ENCODE measurements around the gene UBTD1.
"Not testable (repeated sequence)": the region's sequence is repeated elsewhere in the genome, so short reads cannot be mapped to it uniquely, and the experiment has no call there.

UBTD1 gene

GRCh38 chr10:97538839-97539238, 40.1 kb downstream of the UBTD1 start:
- DNase-seq (no peak), ATAC-seq (no peak)

- DNase-seq = no peak
- no peak for ATAC-seq
Measured at GRCh38 chr10:97539523-97540200, 40.9 kb downstream of the UBTD1 start.

GRCh38 chr10:97540669-97541500, 42.2 kb downstream of the UBTD1 start:
- DNase-seq = no peak
- no peak for ATAC-seq

- ATAC-seq = peak; percentile 72
Measured at GRCh38 chr10:97542169-97543024, 43.7 kb downstream of the UBTD1 start.

GRCh38 chr10:97543025-97543546, 44.4 kb downstream of the UBTD1 start:
- ATAC-seq (peak; percentile 94), DNase-seq (peak; percentile 74)

More at GRCh38 chr10:97542169-97543024, 43.7 kb downstream of the UBTD1 start:
- DNase-seq = peak; percentile 61

- ATAC-seq (no peak), DNase-seq (no peak)
Measured at GRCh38 chr10:97546456-97547270, 47.9 kb downstream of the UBTD1 start.

- DNase-seq = no peak
- no peak for ATAC-seq
Measured at GRCh38 chr10:97547271-97547600, 48.5 kb downstream of the UBTD1 start.

- ATAC-seq = no peak
Measured at GRCh38 chr10:97547962-97548361, 49.2 kb downstream of the UBTD1 start.

GRCh38 chr10:97548828-97549455, 50.2 kb downstream of the UBTD1 start:
- ATAC-seq (no peak), DNase-seq (no peak)

More at GRCh38 chr10:97547962-97548361, 49.2 kb downstream of the UBTD1 start:
- no peak for DNase-seq

- ATAC-seq (no peak), DNase-seq (no peak)
Measured at GRCh38 chr10:97549587-97550322, 51.0 kb downstream of the UBTD1 start.

- ATAC-seq (no peak), DNase-seq (no peak)
Measured at GRCh38 chr10:97550336-97551149, 51.8 kb downstream of the UBTD1 start.

- DNase-seq (no peak), ATAC-seq (no peak)
Measured at GRCh38 chr10:97551271-97551670, 52.5 kb downstream of the UBTD1 start.

- DNase-seq (peak; percentile 71), ATAC-seq (peak; percentile 99)
Measured at GRCh38 chr10:97553575-97554031, 54.9 kb downstream of the UBTD1 start.

- not testable (repeated sequence) for DNase-seq, ATAC-seq
Measured at GRCh38 chr10:97554336-97554735, 55.6 kb downstream of the UBTD1 start.

- ATAC-seq, DNase-seq: not testable (repeated sequence)
Measured at GRCh38 chr10:97555541-97555940, 56.8 kb downstream of the UBTD1 start.

- ATAC-seq, DNase-seq: not testable (repeated sequence)
Measured at GRCh38 chr10:97560731-97561381, 62.1 kb downstream of the UBTD1 start.

- ATAC-seq, DNase-seq: not testable (repeated sequence)
Measured at GRCh38 chr10:97561386-97562077, 62.8 kb downstream of the UBTD1 start.

- ATAC-seq, DNase-seq: not testable (repeated sequence)
Measured at GRCh38 chr10:97562329-97562728, 63.6 kb downstream of the UBTD1 start.

Measured in stimulated activated naive CD8-positive, alpha-beta T cell treated with anti-CD3 and anti-CD28 coated beads, Interleukin-15, Interleukin-2, amounts not matched to agents 100 U/mL and 50 U/mL, for 24 hours (primary cell).